SU-DHL-6 (cell line): ENCODE results near the gene NUBP2.

Experiments
- H2AFZ ChIP-seq: fragments of 200-600 bp; sonication (generic); 2 replicates; pipeline ENCODE4 v1.6.1; 2014; ENCODE audit warnings: low read depth, mild to moderate bottlenecking, moderate library complexity, mixed read lengths, antibody characterized with exemption, low read length; ENCODE audit not compliant: severe bottlenecking
- H3F3A ChIP-seq: fragments of 200-600 bp; shearing (Covaris generic); 2 replicates; pipeline ENCODE4 v1.6.0; 2016; ENCODE audit warnings: antibody characterized with exemption, mild to moderate bottlenecking; ENCODE audit not compliant: insufficient read depth
- H3K27ac ChIP-seq: fragments of 200-600 bp; sonication (generic); 2 replicates; pipeline ENCODE4 v1.5.1; 2016; ENCODE audit warnings: low read depth, mild to moderate bottlenecking, low read length, moderate library complexity, mixed read lengths
- H3K27me3 ChIP-seq: fragments of 200-600 bp; sonication (generic), shearing (Covaris generic); 2 replicates; pipeline ENCODE4 v1.6.0; 2014; ENCODE audit warnings: mild to moderate bottlenecking, low read length
- H3K36me3 ChIP-seq: fragments of 200-600 bp; sonication (generic); 2 replicates; pipeline ENCODE4 v1.6.1; 2014; ENCODE audit warnings: mild to moderate bottlenecking, low read length, mixed read lengths
- H3K4me2 ChIP-seq: fragments of 300-600, 200-600 bp; shearing (Covaris generic), sonication (generic); 2 replicates; pipeline ENCODE4 v1.6.0; 2014; ENCODE audit warnings: low read length, low read depth, mild to moderate bottlenecking; ENCODE audit not compliant: poor library complexity, severe bottlenecking
- H3K4me3 ChIP-seq: fragments of 200-600 bp; sonication (generic); 2 replicates; pipeline ENCODE4 v1.5.1; 2014; ENCODE audit warnings: antibody characterized with exemption, low read length, mild to moderate bottlenecking, mixed read lengths; ENCODE audit not compliant: insufficient read depth, poor library complexity, severe bottlenecking
- H3K79me2 ChIP-seq: fragments of 200-600 bp; sonication (generic); 2 replicates; pipeline ENCODE4 v1.6.1; 2014; ENCODE audit warnings: mild to moderate bottlenecking, low read length, moderate library complexity; ENCODE audit not compliant: insufficient read depth
- H3K9ac ChIP-seq: fragments of 200-600 bp; sonication (generic); 2 replicates; pipeline ENCODE4 v1.7.0; 2014; ENCODE audit warnings: mild to moderate bottlenecking, low read length
- H3K9me2 ChIP-seq: fragments of 200-600 bp; sonication (generic); replicated peaks from 2 replicates; pipeline ENCODE4 v1.6.1; 2014; ENCODE audit warnings: low read length; ENCODE audit not compliant: insufficient read depth
- H3K9me3 ChIP-seq: fragments of 200-600 bp; sonication (generic); 2 replicates; pipeline ENCODE4 v1.6.1; 2014; ENCODE audit warnings: low read length, mixed read lengths; ENCODE audit not compliant: insufficient read depth
- H4K20me1 ChIP-seq: fragments of 200-600 bp; sonication (generic); 2 replicates; pipeline ENCODE4 v1.6.1; 2014; ENCODE audit warnings: low read depth, mild to moderate bottlenecking, antibody characterized with exemption, low read length, moderate library complexity, mixed read lengths
- CTCF ChIP-seq: fragments of 200-600 bp; sonication (generic); IDR thresholded peaks from one replicate; pipeline ENCODE4 v1.5.1; 2017; ENCODE audit warnings: antibody characterized with exemption, mild to moderate bottlenecking, low read length, moderate library complexity; ENCODE audit not compliant: insufficient read depth, poor library complexity, severe bottlenecking
- EZH2phosphoT487 ChIP-seq: fragments of 200-600 bp; sonication (generic), shearing (Covaris generic); conservative IDR thresholded peaks from 2 replicates; pipeline ENCODE4 v1.6.1; 2018; ENCODE audit warnings: mild to moderate bottlenecking, antibody characterized with exemption, low read length, moderate library complexity, mixed read lengths

The NUBP2 gene

GRCh38 chr16:1790261-1790610, 7.5 kb downstream of the NUBP2 start:
- Histone ChIP-seq H3K4me3 (no peak overlapping the region), H2AFZ (no peak overlapping the region), H4K20me1 (no peaks in the 10 kb centered on the region), H3K9me2 (no peaks in the 10 kb centered on the region), H3F3A (no peaks in the 10 kb centered on the region), H3K27ac (no peak overlapping the region), H3K9ac (no peak overlapping the region), H3K27me3 (no peaks in the 10 kb centered on the region), H3K4me2 (no peak overlapping the region), H3K9me3 (no peaks in the 10 kb centered on the region), H3K36me3 (no peaks in the 10 kb centered on the region), H3K79me2 (peaks cover 12% of the 10 kb centered on the region)
- TF ChIP-seq EZH2phosphoT487 (no peak), CTCF (no peak)

GRCh38 chr16:1790611-1791255, 8.0 kb downstream of the NUBP2 start:
- no peaks in the 10 kb centered on the region for H3F3A ChIP-seq
- H3K9me2 ChIP-seq = no peaks in the 10 kb centered on the region
- H3K27ac ChIP-seq = no peak overlapping the region
- H4K20me1 ChIP-seq = no peaks in the 10 kb centered on the region
- H3K36me3 ChIP-seq = no peaks in the 10 kb centered on the region
- TF ChIP-seq CTCF = no peak
- TF ChIP-seq EZH2phosphoT487 = no peak
- no peaks in the 10 kb centered on the region for H3K9me3 ChIP-seq
- no peak overlapping the region for H3K4me2 ChIP-seq
- H2AFZ ChIP-seq = no peak overlapping the region
- no peak overlapping the region for H3K4me3 ChIP-seq
- H3K27me3 ChIP-seq = no peaks in the 10 kb centered on the region
- H3K79me2 ChIP-seq = peaks cover 7% of the 10 kb centered on the region
- H3K9ac ChIP-seq = no peak overlapping the region

GRCh38 chr16:1791256-1791942, 8.6 kb downstream of the NUBP2 start:
- no peak overlapping the region for H3K4me3 ChIP-seq
- TF ChIP-seq CTCF (no peak), EZH2phosphoT487 (no peak)
- H3K4me2 ChIP-seq = no peak overlapping the region
- H3K9me2 ChIP-seq = no peaks in the 10 kb centered on the region
- peaks cover 4% of the 10 kb centered on the region for H3K79me2 ChIP-seq
- no peaks in the 10 kb centered on the region for H3K9me3 ChIP-seq
- no peaks in the 10 kb centered on the region for H3F3A ChIP-seq
- no peaks in the 10 kb centered on the region for H3K36me3 ChIP-seq
- H3K27ac ChIP-seq = no peak overlapping the region
- no peak overlapping the region for H3K9ac ChIP-seq
- H2AFZ ChIP-seq = no peak overlapping the region
- no peaks in the 10 kb centered on the region for H3K27me3 ChIP-seq
- no peaks in the 10 kb centered on the region for H4K20me1 ChIP-seq
